Keratinocyte (primary cell): ENCODE data around the gene NELL1.

Experiments
- CTCF ChIP-seq, 3 experiments: IDR thresholded peaks in 1 of 3; conservative IDR thresholded peaks in 1 of 3; optimal IDR thresholded peaks in 1 of 3; 2 replicates in 2 of 3; 3 replicates in 1 of 3; pipeline versions ENCODE3 to v1.5.1; 2011; ENCODE audit warnings: low read length in 3 of 3, mild to moderate bottlenecking in 3 of 3, moderate library complexity in 2 of 3, control low read depth in 1 of 3, inconsistent platforms in 1 of 3; ENCODE audit not compliant: insufficient read depth in 2 of 3; ENCODE audit errors: extremely low read depth in 1 of 3
- EZH2 ChIP-seq: IDR thresholded peaks from one replicate; pipeline ENCODE4 v1.6.1; 2012; ENCODE audit warnings: inconsistent platforms, mild to moderate bottlenecking, low read length, moderate library complexity

GRCh38 chr11:21174781-21175180 lies 505.4 kb downstream of the NELL1 start:
- TF ChIP-seq CTCF (optimal IDR thresholded peaks at IDR 0.05 in 1 of 3, IDR thresholded peaks at IDR 0.05 in 1 of 3, conservative IDR thresholded peaks at IDR 0.05 in 1 of 3; ENCODE audit: extremely low read depth in 1 of 3, insufficient read depth in 2 of 3, low read length in 3 of 3), result no peak
- TF ChIP-seq EZH2, result no peak
